ENCODE data around the gene HNF4A. TPM values are rescaled to one million over a fixed set of nuclear protein-coding genes. Genes with fewer than 3 reads are reported as not detected.
A peak's percentile ranks its signal among the peaks of the same experiment; 100 is the strongest.
"Not testable (repeated sequence)": the region's sequence is repeated elsewhere in the genome, so short reads cannot be mapped to it uniquely, and the experiment has no call there.

Gene HNF4A
- total RNA-seq, 1 donor from 2014 or later: not detected

DNA sequence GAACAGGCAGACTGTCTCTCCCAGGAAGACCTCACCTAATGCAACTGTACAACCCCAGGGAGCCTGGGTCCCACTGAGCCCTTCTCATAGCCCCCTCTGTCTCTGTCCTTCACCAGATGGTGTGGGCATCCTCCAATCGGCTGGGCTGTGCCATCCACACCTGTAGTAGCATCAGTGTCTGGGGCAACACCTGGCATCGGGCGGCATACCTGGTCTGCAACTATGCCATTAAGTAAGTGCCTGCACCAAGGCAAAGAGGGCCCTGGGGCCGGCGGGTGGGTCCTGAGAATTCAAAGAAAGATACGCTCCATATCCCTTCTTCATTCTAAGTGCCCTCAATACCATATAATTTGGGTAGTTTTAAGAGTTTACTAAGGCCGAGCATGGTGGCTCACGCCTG lies 10.4 kb upstream of the HNF4A start:
- no peak for DNase-seq (ENCODE audit: low read depth, low spot score)

DNA sequence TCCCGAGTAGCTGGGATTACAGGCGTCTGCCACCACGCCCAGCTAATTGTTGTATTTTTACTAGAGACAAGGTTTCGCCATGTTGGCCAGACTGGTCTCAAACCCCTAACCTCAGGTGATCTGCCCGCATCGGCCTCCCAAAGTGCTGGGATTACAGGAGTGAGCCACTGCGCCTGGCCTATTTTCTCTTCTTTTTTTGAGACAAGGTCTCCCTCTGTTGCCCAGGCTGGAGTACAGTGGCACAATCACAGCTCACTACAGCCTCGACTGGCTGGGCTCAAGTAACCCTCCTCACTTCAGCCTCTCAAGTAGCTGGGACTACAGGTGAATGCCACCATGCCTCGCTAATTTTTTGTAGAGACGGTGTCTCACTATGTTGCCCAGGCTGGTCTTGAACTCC lies 9.6 kb upstream of the HNF4A start:
- not testable (repeated sequence) for DNase-seq (ENCODE audit: low read depth, low spot score)

- no peak for DNase-seq (ENCODE audit: low read depth, low spot score)
Measured at GRCh38 chr20:44348168-44348659, 7.3 kb upstream of the HNF4A start.

- DNase-seq (ENCODE audit: low read depth, low spot score): no peak
Measured at GRCh38 chr20:44349349-44349748, 6.2 kb upstream of the HNF4A start.

- DNase-seq (ENCODE audit: low read depth, low spot score): no peak
Measured at GRCh38 chr20:44350567-44350966, 4.9 kb upstream of the HNF4A start.

GRCh38 chr20:44354979-44355497 lies 461 bp upstream of the HNF4A start:
- no peak for DNase-seq (ENCODE audit: low read depth, low spot score)

GRCh38 chr20:44356353-44356723 lies 839 bp downstream of the HNF4A start:
- no peak for DNase-seq (ENCODE audit: low read depth, low spot score)

DNA sequence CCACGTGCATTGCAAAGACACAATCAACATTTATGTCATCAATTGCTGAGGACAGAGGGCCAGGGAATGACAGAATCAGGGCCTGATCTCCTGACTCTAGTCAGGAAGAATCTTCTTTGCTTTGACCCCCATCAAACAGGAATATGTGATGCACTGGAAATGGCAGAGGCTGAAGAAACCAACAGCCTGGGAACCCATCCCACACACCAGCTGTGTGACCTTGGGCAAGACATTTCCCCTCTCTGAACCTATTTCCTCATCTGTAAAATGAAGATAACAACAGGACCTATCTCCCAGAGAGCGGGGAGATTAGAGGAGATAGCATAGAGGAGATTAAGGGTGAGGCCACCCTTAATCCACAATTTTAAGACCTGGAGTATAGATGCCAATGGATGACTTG lies 1.5 kb downstream of the HNF4A start:
- no peak for DNase-seq (ENCODE audit: low read depth, low spot score)

GRCh38 chr20:44357555-44358125 lies 2.1 kb downstream of the HNF4A start:
- DNase-seq (ENCODE audit: low read depth, low spot score): no peak

- DNase-seq (ENCODE audit: low read depth, low spot score): no peak
Measured at GRCh38 chr20:44358776-44359175, 3.3 kb downstream of the HNF4A start.

- no peak for DNase-seq (ENCODE audit: low read depth, low spot score)
Measured at GRCh38 chr20:44360221-44360620, 4.7 kb downstream of the HNF4A start.

GRCh38 chr20:44361021-44361420 lies 5.5 kb downstream of the HNF4A start:
- DNase-seq (ENCODE audit: low read depth, low spot score): no peak

- DNase-seq (ENCODE audit: low read depth, low spot score): no peak
Measured at GRCh38 chr20:44362466-44362940, 7.0 kb downstream of the HNF4A start.

- DNase-seq (ENCODE audit: low read depth, low spot score): no peak
Measured at GRCh38 chr20:44364068-44364467, 8.6 kb downstream of the HNF4A start.

GRCh38 chr20:44364780-44365179 lies 9.3 kb downstream of the HNF4A start:
- DNase-seq (ENCODE audit: low read depth, low spot score): no peak

DNA sequence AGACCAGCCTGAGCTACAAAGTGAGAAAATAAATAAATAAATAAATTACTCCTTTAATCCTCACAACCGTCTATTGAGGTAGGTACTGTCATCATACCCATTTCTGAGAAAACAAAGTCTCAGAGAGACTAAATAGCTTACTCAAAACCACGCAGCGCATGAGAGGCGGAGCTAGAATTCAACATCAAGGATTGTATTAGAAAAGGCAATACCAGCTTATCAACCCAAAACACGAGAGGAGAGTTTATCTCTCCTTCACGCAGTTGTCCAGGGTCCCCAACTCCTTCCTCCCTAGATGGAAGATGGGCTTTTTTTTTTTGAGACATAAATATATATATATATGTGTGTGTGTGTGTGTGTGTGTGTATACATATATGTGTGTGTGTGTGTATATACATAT lies 12.2 kb downstream of the HNF4A start:
- DNase-seq (ENCODE audit: low read depth, low spot score): no peak

DNA sequence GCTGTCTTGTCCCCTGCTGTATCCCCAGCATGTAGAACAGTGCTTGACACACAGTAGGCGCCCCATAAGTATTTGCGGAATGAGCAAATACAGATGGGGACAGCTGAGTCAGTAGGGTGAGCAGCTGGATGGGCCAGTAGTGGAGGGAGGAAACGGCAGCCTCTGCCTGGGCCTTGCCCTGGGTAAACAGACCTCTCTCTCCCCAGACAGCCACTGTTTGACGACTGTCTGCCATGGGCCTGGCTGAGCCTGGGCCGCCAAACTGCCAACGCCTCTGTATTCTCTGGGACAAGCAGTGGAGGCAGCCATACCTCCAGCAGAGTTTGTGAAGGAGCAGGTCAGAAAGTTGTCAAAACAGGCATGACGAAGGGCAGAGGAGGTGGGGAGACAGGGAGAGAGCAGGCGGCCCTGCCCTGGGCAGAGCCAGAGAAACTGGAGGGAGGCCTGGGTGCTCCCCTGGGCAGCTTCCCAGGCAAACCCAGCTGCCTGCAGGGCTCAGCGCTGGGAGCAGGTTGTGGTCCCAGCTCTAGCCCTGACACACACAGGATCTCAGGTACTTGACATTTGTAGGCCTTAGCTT lies 15.2 kb downstream of the HNF4A start:
- DNase-seq (ENCODE audit: low read depth, low spot score): no peak

DNA sequence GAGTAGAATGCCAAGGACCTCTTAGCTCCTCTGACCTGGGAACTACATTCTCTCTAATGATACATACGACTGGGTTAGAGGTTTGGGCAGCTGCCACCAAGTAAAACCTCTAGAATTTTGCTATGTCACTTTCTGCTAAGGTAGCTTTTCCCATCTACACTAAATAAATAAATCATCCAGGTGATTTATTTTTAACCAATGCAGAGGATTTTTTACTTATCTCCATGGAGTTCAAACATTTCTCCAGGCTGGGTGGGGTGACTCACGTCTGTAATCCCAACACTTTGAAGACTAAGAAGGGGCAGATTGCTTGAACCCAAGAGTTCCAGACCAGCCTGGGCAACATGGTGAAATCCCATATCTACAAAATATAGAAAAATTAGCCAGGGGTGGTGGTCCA lies 27.1 kb downstream of the HNF4A start:
- no peak for DNase-seq (ENCODE audit: low read depth, low spot score)

DNA sequence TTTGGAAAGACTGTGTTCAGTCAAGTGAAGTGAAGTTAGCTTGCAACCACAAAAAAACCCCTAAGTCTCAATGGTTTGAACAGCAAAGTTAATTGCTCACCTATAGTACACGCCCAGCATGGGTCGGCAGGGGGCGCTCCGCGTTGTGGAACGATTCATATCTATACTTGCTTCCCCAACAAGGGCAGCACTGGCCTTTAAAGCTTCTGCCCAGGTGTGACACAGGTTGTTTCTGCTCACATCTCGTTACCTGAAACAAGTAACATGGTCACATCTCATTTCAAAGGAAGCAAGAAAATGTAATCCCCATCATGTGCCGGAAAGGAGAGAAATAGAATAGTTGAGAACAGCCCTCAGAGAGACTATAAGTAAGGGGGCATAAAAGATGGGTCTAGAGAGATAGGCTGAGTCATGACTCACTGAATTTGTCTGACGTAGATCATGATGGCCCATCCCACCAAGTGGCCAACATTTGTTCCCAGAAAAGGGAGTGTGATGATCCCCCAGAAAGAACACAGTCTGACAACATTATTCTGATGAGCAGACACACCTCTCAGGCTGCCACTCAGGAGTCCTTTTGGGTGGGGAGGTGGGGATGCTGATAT lies 29.0 kb downstream of the HNF4A start:
- no peak for DNase-seq (ENCODE audit: low read depth, low spot score)

DNA sequence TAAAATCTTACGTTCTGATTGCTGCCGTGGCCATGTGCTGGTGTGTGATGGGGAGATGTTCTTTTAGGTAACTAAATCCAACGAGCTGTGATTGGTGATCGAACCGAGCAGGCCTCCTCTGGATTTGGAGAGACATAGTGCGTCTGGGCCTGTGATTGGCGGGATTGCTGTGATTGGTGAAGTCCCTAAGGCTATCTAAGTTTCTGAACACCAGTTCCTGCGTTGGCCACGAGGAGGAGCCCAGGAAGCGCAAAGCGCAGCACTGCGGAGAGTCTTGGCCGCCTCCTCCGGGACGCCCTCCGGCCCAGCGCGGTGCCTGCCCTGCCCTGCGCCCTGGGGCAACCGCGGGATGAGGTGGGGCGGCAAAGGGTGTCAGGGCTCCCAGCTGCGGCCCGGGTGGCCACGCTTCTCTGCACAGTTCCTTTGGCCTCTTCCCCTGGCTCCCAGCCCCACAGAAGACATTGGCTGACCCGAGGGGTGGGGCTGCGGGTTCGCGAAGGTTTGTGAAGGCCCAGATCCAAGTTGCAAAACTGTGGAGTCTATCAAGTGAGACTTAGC lies 33.0 kb downstream of the HNF4A start:
- peak; percentile 7 for DNase-seq (ENCODE audit: low read depth, low spot score)

DNA sequence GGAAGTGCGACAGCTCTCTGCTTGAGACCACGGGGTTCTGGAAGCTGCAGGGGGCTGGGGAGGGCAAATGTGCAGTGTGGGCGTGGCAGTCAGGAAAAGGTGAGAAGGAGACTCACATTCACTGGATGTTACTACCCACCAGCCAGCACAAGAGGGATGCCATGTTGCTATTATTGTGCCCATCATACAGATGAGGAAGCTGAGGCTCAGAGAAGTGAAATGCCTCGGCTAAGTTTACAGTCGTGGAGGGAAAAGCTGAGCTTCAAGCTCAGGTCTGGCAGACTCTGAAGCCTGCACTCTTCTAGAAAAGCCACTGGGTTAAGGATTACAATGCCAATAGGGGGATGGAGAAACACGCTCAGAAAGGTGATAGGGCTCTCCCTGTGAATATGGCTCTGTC lies 34.4 kb downstream of the HNF4A start:
- no peak for DNase-seq (ENCODE audit: low read depth, low spot score)

- DNase-seq (ENCODE audit: low read depth, low spot score): no peak
Measured at GRCh38 chr20:44390280-44390679, 34.8 kb downstream of the HNF4A start.

All from pulmonary artery endothelial cell (primary cell).